CD4-positive, CD25-positive, alpha-beta regulatory T cell (primary cell): Measurements from ENCODE around the gene NYAP2. TPM values are rescaled to one million over a fixed set of nuclear protein-coding genes. Genes with fewer than 3 reads are reported as not detected.

Experiments used
- ATAC-seq, 2 donors: fragments of 150-1000 bp; cut with Tn5 transposase; one replicate each; pipeline ENCODE4 v1.10.0; 2021; ENCODE audit warnings: low read depth in 2 of 2, moderate number of reproducible peaks in 2 of 2, moderate library complexity in 1 of 2
- DNase-seq, 3 donors: peaks; one replicate each; pipeline versions ENCODE4 v3.0.0 to v3.0.0-alpha.2; 2012 to 2022; ENCODE audit warnings: mixed read lengths in 1 of 3
- H3K27ac ChIP-seq: one replicate; pipeline ENCODE4 v1.7.0; 2013; ENCODE audit warnings: mild to moderate bottlenecking, low read length; ENCODE audit not compliant: insufficient read depth, poor library complexity, severe bottlenecking
- H3K27me3 ChIP-seq: one replicate; pipeline ENCODE4 v1.7.0; 2013; ENCODE audit warnings: low read length; ENCODE audit not compliant: control insufficient read depth, insufficient read depth
- H3K36me3 ChIP-seq: one replicate; pipeline ENCODE4 v1.7.0; 2013; ENCODE audit warnings: mild to moderate bottlenecking, low read length, moderate library complexity; ENCODE audit not compliant: control insufficient read depth, insufficient read depth
- H3K4me1 ChIP-seq: 2 replicates; pipeline ENCODE4 v1.7.0; 2013; ENCODE audit warnings: mild to moderate bottlenecking, low read length; ENCODE audit not compliant: insufficient read depth, control insufficient read depth, poor library complexity, severe bottlenecking
- H3K4me3 ChIP-seq: one replicate; pipeline ENCODE4 v1.7.0; 2013; ENCODE audit warnings: low read depth, mild to moderate bottlenecking, low read length, moderate library complexity
- H3K9me3 ChIP-seq, 2 experiments: 1 replicate in 1 of 2; 2 replicates in 1 of 2; pipeline ENCODE4 v1.7.0; 2013; ENCODE audit warnings: low read length in 2 of 2, mild to moderate bottlenecking in 1 of 2, moderate library complexity in 1 of 2; ENCODE audit not compliant: control insufficient read depth in 2 of 2
- H3K27ac Mint-ChIP-seq, 3 donors: one replicate each; pipeline ENCODE4 v1.8.0; 2020 to 2022; ENCODE audit warnings: mild to moderate bottlenecking in 3 of 3, mixed read lengths in 3 of 3, moderate library complexity in 2 of 3
- H3K27me3 Mint-ChIP-seq: one replicate; pipeline ENCODE4 v1.8.0; 2022; ENCODE audit warnings: mild to moderate bottlenecking, mixed read lengths
- H3K36me3 Mint-ChIP-seq: one replicate; pipeline ENCODE4 v1.8.0; 2020; ENCODE audit warnings: mixed read lengths
- H3K4me1 Mint-ChIP-seq, 4 donors: one replicate each; pipeline ENCODE4 v1.8.0; 2020 to 2022; ENCODE audit warnings: mixed read lengths in 4 of 4, mild to moderate bottlenecking in 1 of 4
- H3K4me3 Mint-ChIP-seq, 4 donors: one replicate each; pipeline ENCODE4 v1.8.0; 2020 to 2022; ENCODE audit warnings: mild to moderate bottlenecking in 4 of 4, mixed read lengths in 4 of 4, moderate library complexity in 3 of 4
- H3K9me3 Mint-ChIP-seq, 7 donors: one replicate each; pipeline ENCODE4 v1.8.0; 2020 to 2022; ENCODE audit warnings: mixed read lengths in 7 of 7, mild to moderate bottlenecking in 3 of 7, moderate library complexity in 2 of 7
- polyA plus RNA-seq, 4 donors: library from polyadenylated mRNA; unstranded; fragments of 300-500 nt; fragmentation: Illumina TruSeq; gene quantifications; one replicate each; pipeline ENCODE4 v1.2.3, GENCODE V29; 2021
- total RNA-seq: library from RNA; stranded (reverse); gene quantifications from one replicate; pipeline ENCODE4 v1.2.3, GENCODE V29; 2022

NYAP2 gene
- total and polyA plus RNA-seq, 5 donors from 2014 or later: 0.20 TPM; not detected in 4

DNA sequence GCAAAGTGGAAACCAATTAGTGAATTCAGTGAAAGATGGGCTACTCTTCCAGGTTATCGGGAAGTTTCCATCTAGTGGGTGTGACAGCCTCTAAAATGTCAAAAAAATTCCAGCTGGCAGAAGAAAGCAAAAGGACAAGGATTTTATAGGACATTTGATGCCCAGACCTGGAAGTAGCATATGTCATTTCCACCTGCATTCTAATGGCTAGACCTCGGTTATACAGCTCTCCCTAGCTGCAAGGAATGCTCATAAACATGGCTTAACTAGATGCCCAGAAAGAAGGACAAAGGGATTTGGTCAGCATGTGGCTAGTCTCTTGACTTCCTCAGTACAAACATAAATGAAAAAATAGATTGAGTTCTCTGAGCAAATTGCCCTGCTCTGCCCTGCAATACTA lies 215.4 kb downstream of the NYAP2 start:
- H3K4me3 ChIP-seq: no peak overlapping the region
- no peaks in the 10 kb centered on the region for H3K4me1 ChIP-seq
- Mint-ChIP-seq H3K36me3 (no peaks in the 10 kb centered on the region), H3K27ac (no peak overlapping the region), H3K27me3 (no peaks in the 10 kb centered on the region), H3K9me3 (peaks cover 0 to 2% (median 0%) of the 10 kb centered on the region in 7 donors), H3K4me1 (no peaks in the 10 kb centered on the region), H3K4me3 (no peak overlapping the region)
- no peaks in the 10 kb centered on the region for H3K27me3 ChIP-seq
- H3K36me3 ChIP-seq: no peaks in the 10 kb centered on the region
- DNase-seq (no peak), ATAC-seq (no peak)
- H3K9me3 ChIP-seq: no peaks in the 10 kb centered on the region
- no peak overlapping the region for H3K27ac ChIP-seq

GRCh38 chr2:225615514-225615913 lies 216.0 kb downstream of the NYAP2 start:
- H3K9me3 ChIP-seq: no peaks in the 10 kb centered on the region
- no peak overlapping the region for H3K4me3 ChIP-seq
- Mint-ChIP-seq H3K4me3 (no peak overlapping the region), H3K36me3 (no peaks in the 10 kb centered on the region), H3K27me3 (no peaks in the 10 kb centered on the region), H3K9me3 (peaks cover 0 to 2% (median 0%) of the 10 kb centered on the region in 7 donors), H3K27ac (no peak overlapping the region), H3K4me1 (no peaks in the 10 kb centered on the region)
- H3K4me1 ChIP-seq: no peaks in the 10 kb centered on the region
- ATAC-seq (no peak), DNase-seq (no peak)
- H3K27me3 ChIP-seq: no peaks in the 10 kb centered on the region
- H3K36me3 ChIP-seq: no peaks in the 10 kb centered on the region
- H3K27ac ChIP-seq: no peak overlapping the region

- Mint-ChIP-seq H3K9me3 (peaks cover 0 to 2% (median 0%) of the 10 kb centered on the region in 7 donors), H3K27me3 (no peaks in the 10 kb centered on the region), H3K4me3 (no peak overlapping the region), H3K4me1 (no peaks in the 10 kb centered on the region), H3K27ac (no peak overlapping the region), H3K36me3 (no peaks in the 10 kb centered on the region)
- no peak for DNase-seq
- no peaks in the 10 kb centered on the region for H3K4me1 ChIP-seq
- no peaks in the 10 kb centered on the region for H3K27me3 ChIP-seq
- H3K9me3 ChIP-seq: no peaks in the 10 kb centered on the region
- no peak for ATAC-seq
- no peak overlapping the region for H3K27ac ChIP-seq
- no peaks in the 10 kb centered on the region for H3K36me3 ChIP-seq
- H3K4me3 ChIP-seq: no peak overlapping the region
Measured at GRCh38 chr2:225616372-225616771, 216.9 kb downstream of the NYAP2 start.

GRCh38 chr2:225616848-225617247 lies 217.3 kb downstream of the NYAP2 start:
- Mint-ChIP-seq H3K4me1 (no peaks in the 10 kb centered on the region), H3K9me3 (peaks cover 0 to 2% (median 0%) of the 10 kb centered on the region in 7 donors), H3K27ac (no peak overlapping the region), H3K4me3 (no peak overlapping the region), H3K36me3 (no peaks in the 10 kb centered on the region), H3K27me3 (no peaks in the 10 kb centered on the region)
- no peaks in the 10 kb centered on the region for H3K4me1 ChIP-seq
- ATAC-seq (no peak), DNase-seq (no peak)
- no peak overlapping the region for H3K27ac ChIP-seq
- no peaks in the 10 kb centered on the region for H3K9me3 ChIP-seq
- no peaks in the 10 kb centered on the region for H3K36me3 ChIP-seq
- H3K27me3 ChIP-seq: no peaks in the 10 kb centered on the region
- H3K4me3 ChIP-seq: no peak overlapping the region

DNA sequence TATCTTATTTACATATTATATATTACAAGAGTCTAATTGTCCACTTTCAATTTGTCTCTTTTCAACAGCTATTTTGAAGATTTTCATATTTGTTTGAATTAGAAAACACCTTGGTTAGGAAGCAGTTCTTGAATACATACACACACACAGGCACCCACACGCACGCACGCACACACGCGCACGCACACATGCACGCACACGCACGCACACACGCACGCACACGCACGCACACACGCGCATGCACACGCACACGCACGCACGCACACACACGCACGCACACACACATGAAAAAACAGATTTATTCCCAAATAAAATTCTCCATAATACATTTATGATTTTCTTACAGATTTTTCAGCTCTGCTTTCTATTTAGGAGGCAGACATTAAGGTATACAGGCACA lies 220.7 kb downstream of the NYAP2 start:
- Mint-ChIP-seq H3K9me3 (peaks cover 0 to 2% (median 0%) of the 10 kb centered on the region in 7 donors), H3K4me1 (no peaks in the 10 kb centered on the region), H3K27me3 (no peaks in the 10 kb centered on the region), H3K36me3 (no peaks in the 10 kb centered on the region), H3K4me3 (no peak overlapping the region), H3K27ac (no peak overlapping the region)
- no peak for DNase-seq
- Histone ChIP-seq H3K4me1 (no peaks in the 10 kb centered on the region), H3K36me3 (no peaks in the 10 kb centered on the region), H3K27ac (no peak overlapping the region), H3K9me3 (no peaks in the 10 kb centered on the region), H3K4me3 (no peak overlapping the region), H3K27me3 (no peaks in the 10 kb centered on the region)
- no peak for ATAC-seq

- ATAC-seq (no peak), DNase-seq (no peak)
- H3K9me3 ChIP-seq: no peaks in the 10 kb centered on the region
- no peaks in the 10 kb centered on the region for H3K36me3 Mint-ChIP-seq
- H3K27me3 Mint-ChIP-seq: peaks cover 5% of the 10 kb centered on the region
- H3K4me3 ChIP-seq: no peak overlapping the region
- H3K27me3 ChIP-seq: no peaks in the 10 kb centered on the region
- H3K9me3 Mint-ChIP-seq: peaks cover 0 to 2% (median 0%) of the 10 kb centered on the region in 7 donors
- no peak overlapping the region for H3K27ac Mint-ChIP-seq
- no peaks in the 10 kb centered on the region for H3K4me1 Mint-ChIP-seq
- no peak overlapping the region for H3K4me3 Mint-ChIP-seq
- no peaks in the 10 kb centered on the region for H3K36me3 ChIP-seq
- no peaks in the 10 kb centered on the region for H3K4me1 ChIP-seq
- no peak overlapping the region for H3K27ac ChIP-seq
Measured at GRCh38 chr2:225630824-225631533, 231.5 kb downstream of the NYAP2 start.

- Histone ChIP-seq H3K4me1 (no peaks in the 10 kb centered on the region), H3K36me3 (no peaks in the 10 kb centered on the region), H3K9me3 (no peaks in the 10 kb centered on the region), H3K27me3 (no peaks in the 10 kb centered on the region), H3K4me3 (no peak overlapping the region), H3K27ac (no peak overlapping the region)
- Mint-ChIP-seq H3K4me1 (no peaks in the 10 kb centered on the region), H3K27ac (no peak overlapping the region), H3K9me3 (peaks cover 0 to 2% (median 0%) of the 10 kb centered on the region in 7 donors), H3K36me3 (no peaks in the 10 kb centered on the region), H3K27me3 (peaks cover 5% of the 10 kb centered on the region), H3K4me3 (no peak overlapping the region)
- ATAC-seq: no peak
- no peak for DNase-seq
Measured at GRCh38 chr2:225632351-225632750, 232.8 kb downstream of the NYAP2 start.

GRCh38 chr2:225636558-225636957 lies 237.0 kb downstream of the NYAP2 start:
- Mint-ChIP-seq H3K27me3 (peaks cover 5% of the 10 kb centered on the region), H3K4me3 (no peak overlapping the region), H3K4me1 (no peaks in the 10 kb centered on the region), H3K9me3 (peaks cover 0 to 4% (median 0%) of the 10 kb centered on the region in 7 donors), H3K36me3 (no peaks in the 10 kb centered on the region), H3K27ac (no peak overlapping the region)
- Histone ChIP-seq H3K27me3 (no peaks in the 10 kb centered on the region), H3K9me3 (no peaks in the 10 kb centered on the region), H3K4me3 (no peak overlapping the region), H3K4me1 (no peaks in the 10 kb centered on the region), H3K36me3 (no peaks in the 10 kb centered on the region), H3K27ac (no peak overlapping the region)
- DNase-seq: no peak
- no peak for ATAC-seq
